GM21447 (cell line): ENCODE data around the gene ANXA3.

ENCODE experiments used
- ATAC-seq: cut with Tn5 transposase; IDR thresholded peaks from one replicate; pipeline ENCODE4 v1.9.1; 2021; ENCODE audit not compliant: unreplicated experiment

The ANXA3 gene

DNA sequence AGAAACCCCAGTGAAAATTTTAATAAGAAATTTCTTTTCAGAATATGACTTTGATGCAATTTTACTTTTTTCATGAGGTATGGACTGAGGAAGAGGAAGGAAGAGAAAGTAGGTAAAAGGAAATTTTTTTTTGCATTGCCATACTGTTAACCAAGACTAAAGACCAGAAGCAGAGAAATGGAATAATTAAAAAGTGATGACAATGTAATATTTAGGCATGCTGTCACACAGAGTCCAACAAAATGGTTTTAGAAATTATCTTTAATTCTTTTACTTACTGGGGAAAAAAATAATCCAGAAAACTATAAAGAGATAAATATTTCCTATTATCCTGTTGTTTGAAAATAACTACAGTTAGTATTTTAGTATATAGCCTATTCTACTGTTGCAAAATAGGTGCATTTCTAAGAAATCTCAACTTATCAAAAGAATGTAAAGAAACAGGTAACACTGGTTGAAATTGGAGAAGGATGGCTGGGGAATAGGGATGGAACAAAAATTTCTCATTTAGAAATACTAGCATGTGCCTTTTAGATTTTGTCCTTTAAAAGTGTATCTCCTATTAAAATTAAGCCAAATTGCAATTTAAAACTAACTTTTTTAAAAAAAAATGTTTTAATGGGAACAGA lies 92.6 kb downstream of the ANXA3 start:
- ATAC-seq = no peak

- ATAC-seq = peak; percentile 90
These were observed 93.3 kb downstream of the ANXA3 start for GRCh38 chr4:78644744-78645330.

- no peak for ATAC-seq
These were observed 94.5 kb downstream of the ANXA3 start for GRCh38 chr4:78645853-78646757.

- no peak for ATAC-seq
These were observed 95.7 kb downstream of the ANXA3 start for GRCh38 chr4:78647272-78647671.

DNA sequence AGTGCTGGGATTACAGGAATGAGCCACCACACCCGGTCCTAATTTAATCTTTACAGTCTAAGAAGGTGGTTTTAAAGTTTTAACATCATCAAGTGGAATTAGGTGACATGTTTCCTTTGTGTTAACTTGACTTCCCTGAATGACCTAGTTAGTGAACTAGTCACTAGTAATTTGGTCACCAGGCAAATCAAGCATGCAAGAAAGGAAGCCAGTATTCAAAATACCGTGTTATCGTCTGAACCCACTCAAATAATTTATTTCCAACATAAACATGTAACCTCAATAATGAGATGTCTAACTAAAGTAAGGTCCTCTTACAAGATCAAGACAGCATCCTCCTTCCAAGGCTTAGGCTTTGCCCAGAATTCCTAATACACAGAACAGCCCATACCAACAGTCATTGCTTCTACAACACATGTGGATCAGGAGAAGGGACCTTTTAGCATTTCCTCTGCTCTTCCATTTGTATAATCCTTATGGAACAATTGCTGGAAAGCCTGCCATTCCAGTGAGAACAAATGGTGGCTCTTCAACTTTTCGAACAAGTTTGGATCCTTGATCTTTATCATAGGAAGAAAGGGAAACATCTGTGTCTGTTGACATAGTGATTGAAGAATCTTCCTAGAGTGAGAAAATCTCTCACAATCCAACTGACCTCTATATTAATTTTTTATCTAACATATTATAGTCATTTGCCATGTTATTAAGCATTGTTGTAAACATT lies 97.2 kb downstream of the ANXA3 start:
- no peak for ATAC-seq

DNA sequence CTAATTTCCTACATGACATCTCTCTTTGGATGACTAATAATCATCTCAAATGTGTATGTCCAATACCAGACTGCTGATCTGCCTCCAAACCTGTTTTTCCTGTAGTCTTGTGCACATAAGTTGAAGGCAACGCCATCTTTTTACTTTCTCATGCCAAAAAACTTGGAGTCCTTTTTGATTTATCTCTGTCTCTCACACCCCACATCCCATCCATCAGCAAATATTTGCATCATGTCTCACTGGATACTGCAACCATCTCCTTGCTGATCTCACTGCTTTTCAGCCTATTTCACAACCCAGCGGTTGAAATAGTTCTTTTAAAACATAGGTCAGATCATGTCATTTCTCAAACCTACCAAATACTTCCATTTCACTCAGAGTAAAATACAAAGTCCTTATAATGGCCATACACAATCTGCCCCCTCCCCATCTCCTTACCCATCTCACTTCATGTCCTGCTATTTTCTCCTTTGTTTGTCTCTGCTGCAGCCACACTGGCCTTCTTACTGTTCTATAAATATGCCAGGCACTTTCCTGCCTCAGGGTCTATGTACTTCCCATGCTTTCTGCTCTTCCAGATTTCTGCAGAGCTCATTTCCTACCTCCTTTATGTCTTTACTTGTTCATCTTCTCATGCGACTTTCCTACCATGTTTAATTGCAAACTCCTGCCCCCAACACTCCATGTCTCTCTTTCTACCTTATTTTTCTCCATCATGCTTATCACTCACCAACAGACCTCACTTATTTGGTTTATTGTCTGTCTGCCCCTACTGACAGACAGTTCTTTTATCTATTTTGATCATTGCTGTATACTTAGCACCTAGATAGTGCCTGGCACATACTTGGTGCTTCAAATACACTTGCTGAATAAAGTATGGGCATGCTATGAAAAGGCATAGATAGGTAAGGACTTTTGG lies 98.8 kb downstream of the ANXA3 start:
- ATAC-seq = no peak

GRCh38 chr4:78651250-78651860 lies 99.8 kb downstream of the ANXA3 start:
- no peak for ATAC-seq

- no peak for ATAC-seq
These were observed 100.8 kb downstream of the ANXA3 start for GRCh38 chr4:78652282-78652876.

- no peak for ATAC-seq
These were observed 102.1 kb downstream of the ANXA3 start for GRCh38 chr4:78653655-78654054.

DNA sequence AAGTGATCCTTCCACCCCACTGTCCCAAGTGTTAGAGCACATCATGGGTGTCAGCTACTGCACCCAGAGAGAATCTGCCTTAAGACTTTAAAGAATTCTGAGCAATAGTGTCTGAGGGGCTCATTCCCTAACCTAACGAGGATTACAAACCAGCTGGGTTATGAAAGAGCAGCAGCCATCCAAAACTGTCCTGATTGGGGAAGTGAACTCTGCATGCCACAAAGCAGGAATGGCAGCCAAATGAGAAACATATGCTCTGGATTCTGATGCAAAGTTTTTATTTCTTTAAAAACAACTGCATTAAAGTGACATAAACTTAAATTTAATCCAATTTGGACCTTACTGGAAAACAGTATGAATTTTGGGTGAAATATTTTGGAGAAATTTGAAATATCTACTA lies 103.2 kb downstream of the ANXA3 start:
- no peak for ATAC-seq

GRCh38 chr4:78656968-78657445 lies 105.4 kb downstream of the ANXA3 start:
- no peak for ATAC-seq

DNA sequence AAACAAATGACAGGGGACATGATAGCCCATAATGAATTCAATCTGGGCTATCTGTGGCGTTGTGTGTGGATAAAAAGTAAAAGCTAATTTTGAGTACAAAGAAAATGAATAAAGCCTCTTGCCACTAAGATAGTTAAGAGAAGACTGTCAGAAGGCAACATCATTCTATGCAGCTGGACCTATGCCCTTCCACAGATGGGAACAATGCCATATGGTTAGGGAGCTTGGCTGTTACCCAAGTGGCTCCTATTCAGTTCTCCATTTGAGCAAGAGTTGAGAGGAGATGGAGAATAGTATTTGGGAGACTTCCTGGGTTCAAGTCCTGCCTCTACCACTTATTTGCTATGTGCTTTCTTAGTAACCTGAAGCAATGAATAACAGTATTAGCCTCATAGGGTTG lies 107.7 kb downstream of the ANXA3 start:
- ATAC-seq = no peak

- ATAC-seq = no peak
These were observed 108.1 kb downstream of the ANXA3 start for GRCh38 chr4:78659665-78660064.
